ENCODE data around the gene IMPG2. TPM values are rescaled to one million over a fixed set of nuclear protein-coding genes. Genes with fewer than 3 reads are reported as not detected.

Gene IMPG2
- total RNA-seq, 5 donors from 2014 or later (not counting 1 experiment from before 2014, with no cell fraction given): 0.56 to 0.88 (median 0.76) TPM

DNA sequence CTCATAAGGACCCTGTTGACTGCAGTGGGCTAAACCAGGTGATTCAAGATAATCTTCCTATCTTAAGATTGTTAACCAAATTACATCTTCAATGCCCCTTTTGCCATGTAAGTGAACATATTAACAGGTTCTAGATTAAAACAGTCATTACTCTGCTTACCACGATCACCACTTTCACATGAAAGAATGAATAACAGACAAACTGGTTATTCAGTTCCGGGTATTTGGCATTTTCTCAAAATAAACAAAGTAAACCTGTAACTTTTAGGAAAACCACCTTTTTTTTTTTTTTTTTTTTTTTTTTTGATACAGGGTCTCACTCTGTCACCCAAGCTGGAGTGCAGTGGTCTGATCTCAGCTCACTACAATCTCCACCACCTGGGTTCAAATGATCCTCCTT is 131.2 kb downstream of the IMPG2 start:
- H3K27me3 ChIP-seq (replicated peaks in 1 of 2; ENCODE audit: control insufficient read depth in 2 of 2, extremely low read depth in 1 of 2, insufficient read depth in 2 of 2, low read length in 1 of 2): peaks cover 0 to 3% of the 10 kb centered on the region in 2 experiments
- Mint-ChIP-seq H3K27ac (no peak overlapping the region), H3K4me3 (no peak overlapping the region), H3K36me3 (no peaks in the 10 kb centered on the region), H3K9me3 (peaks cover 0 to 4% (median 3%) of the 10 kb centered on the region in 3 donors), H3K27me3 (peaks cover 0 to 11% of the 10 kb centered on the region in 2 donors), H3K4me1 (no peaks in the 10 kb centered on the region)
- ATAC-seq (replicated peaks in 1 of 4): no peak
- H3K27ac ChIP-seq (ENCODE audit: low read length): no peak overlapping the region
- ChIA-PET POLR2A (no interaction called here), CTCF (no interaction called here)
- H3K36me3 ChIP-seq (ENCODE audit: control insufficient read depth in 2 of 2, extremely low read depth in 1 of 2, insufficient read depth in 1 of 2, low read length in 1 of 2): no peaks in the 10 kb centered on the region
- H3K9me3 ChIP-seq: no peaks in the 10 kb centered on the region
- H3K4me1 ChIP-seq (ENCODE audit: control insufficient read depth in 1 of 2, extremely low read depth in 1 of 2, insufficient read depth in 2 of 2, low read length in 2 of 2): no peaks in the 10 kb centered on the region
- no peak overlapping the region for H3K4me3 ChIP-seq (ENCODE audit: control insufficient read depth in 1 of 2, extremely low read depth in 1 of 2, low read length in 1 of 2)
- whole genome bisulfite sequencing (ENCODE audit: insufficient coverage): no CpG with 5 or more reads among the region's 2 CpGs
- no peak for DNase-seq

GRCh38 chr3:101185341-101185740 is 135.0 kb downstream of the IMPG2 start:
- ATAC-seq (replicated peaks in 1 of 4) (no peak), DNase-seq (no peak)
- Mint-ChIP-seq H3K36me3 (no peaks in the 10 kb centered on the region), H3K27ac (no peak overlapping the region), H3K4me3 (no peak overlapping the region), H3K27me3 (peaks cover 1 to 11% of the 10 kb centered on the region in 2 donors), H3K9me3 (peaks cover 0 to 4% (median 3%) of the 10 kb centered on the region in 3 donors), H3K4me1 (no peaks in the 10 kb centered on the region)
- Histone ChIP-seq H3K36me3 (ENCODE audit: control insufficient read depth in 2 of 2, extremely low read depth in 1 of 2, insufficient read depth in 1 of 2, low read length in 1 of 2) (no peaks in the 10 kb centered on the region), H3K4me1 (ENCODE audit: control insufficient read depth in 1 of 2, extremely low read depth in 1 of 2, insufficient read depth in 2 of 2, low read length in 2 of 2) (no peaks in the 10 kb centered on the region), H3K27me3 (replicated peaks in 1 of 2; ENCODE audit: control insufficient read depth in 2 of 2, extremely low read depth in 1 of 2, insufficient read depth in 2 of 2, low read length in 1 of 2) (peaks cover 0 to 3% of the 10 kb centered on the region in 2 experiments), H3K9me3 (no peaks in the 10 kb centered on the region), H3K4me3 (ENCODE audit: control insufficient read depth in 1 of 2, extremely low read depth in 1 of 2, low read length in 1 of 2) (no peak overlapping the region), H3K27ac (ENCODE audit: low read length) (no peak overlapping the region)
- POLR2A ChIA-PET: no interaction called here
- CTCF ChIA-PET: no interaction called here
- 83% methylated on average over 2 of the region's 4 CpGs for WGBS (ENCODE audit: insufficient coverage)

DNA sequence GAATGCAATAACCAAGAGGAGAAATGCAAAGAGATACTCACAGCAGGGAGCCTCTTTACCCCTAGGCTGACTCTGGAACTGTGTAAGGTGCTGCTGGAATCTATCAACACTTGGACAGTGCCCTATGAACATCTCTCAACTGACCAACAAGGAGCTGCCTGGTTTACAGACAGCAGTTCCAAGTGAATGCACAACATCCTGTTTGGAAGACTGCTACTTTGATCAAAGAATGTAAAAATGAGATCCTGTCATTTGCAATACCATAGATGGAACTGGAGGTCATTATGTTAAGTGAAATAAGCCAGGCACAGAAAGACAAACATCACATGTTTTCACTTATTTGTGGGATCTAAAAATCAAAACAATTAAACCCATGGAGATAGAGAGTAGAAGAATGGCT is 136.3 kb downstream of the IMPG2 start:
- ChIA-PET CTCF (no interaction called here), POLR2A (no interaction called here)
- no peak overlapping the region for H3K27ac ChIP-seq (ENCODE audit: low read length)
- peaks cover 0 to 4% (median 3%) of the 10 kb centered on the region in 3 donors for H3K9me3 Mint-ChIP-seq
- H3K27me3 ChIP-seq (replicated peaks in 1 of 2; ENCODE audit: control insufficient read depth in 2 of 2, extremely low read depth in 1 of 2, insufficient read depth in 2 of 2, low read length in 1 of 2): peaks cover 0 to 3% of the 10 kb centered on the region in 2 experiments
- no peaks in the 10 kb centered on the region for H3K4me1 Mint-ChIP-seq
- no peak for DNase-seq
- H3K4me1 ChIP-seq (ENCODE audit: control insufficient read depth in 1 of 2, extremely low read depth in 1 of 2, insufficient read depth in 2 of 2, low read length in 2 of 2): no peaks in the 10 kb centered on the region
- H3K4me3 ChIP-seq (ENCODE audit: control insufficient read depth in 1 of 2, extremely low read depth in 1 of 2, low read length in 1 of 2): no peak overlapping the region
- no peaks in the 10 kb centered on the region for H3K9me3 ChIP-seq
- H3K27ac Mint-ChIP-seq: no peak overlapping the region
- H3K27me3 Mint-ChIP-seq: peaks cover 2 to 11% of the 10 kb centered on the region in 2 donors
- H3K4me3 Mint-ChIP-seq: no peak overlapping the region
- H3K36me3 Mint-ChIP-seq: no peaks in the 10 kb centered on the region
- no peak for ATAC-seq (replicated peaks in 1 of 4)
- H3K36me3 ChIP-seq (ENCODE audit: control insufficient read depth in 2 of 2, extremely low read depth in 1 of 2, insufficient read depth in 1 of 2, low read length in 1 of 2): no peaks in the 10 kb centered on the region

- H3K36me3 ChIP-seq (ENCODE audit: control insufficient read depth in 2 of 2, extremely low read depth in 1 of 2, insufficient read depth in 1 of 2, low read length in 1 of 2): no peaks in the 10 kb centered on the region
- ATAC-seq (replicated peaks in 1 of 4) (no peak), DNase-seq (no peak)
- Mint-ChIP-seq H3K4me3 (no peak overlapping the region), H3K4me1 (no peaks in the 10 kb centered on the region), H3K27ac (no peak overlapping the region), H3K36me3 (no peaks in the 10 kb centered on the region), H3K9me3 (no peaks in the 10 kb centered on the region), H3K27me3 (peaks cover 2 to 8% of the 10 kb centered on the region in 2 donors)
- CTCF ChIA-PET: no interaction called here
- no peak overlapping the region for H3K27ac ChIP-seq (ENCODE audit: low read length)
- no peaks in the 10 kb centered on the region for H3K4me1 ChIP-seq (ENCODE audit: control insufficient read depth in 1 of 2, extremely low read depth in 1 of 2, insufficient read depth in 2 of 2, low read length in 2 of 2)
- whole genome bisulfite sequencing (ENCODE audit: insufficient coverage): 60% methylated on average over 1 of the region's 5 CpGs
- no peaks in the 10 kb centered on the region for H3K9me3 ChIP-seq
- H3K27me3 ChIP-seq (replicated peaks in 1 of 2; ENCODE audit: control insufficient read depth in 2 of 2, extremely low read depth in 1 of 2, insufficient read depth in 2 of 2, low read length in 1 of 2): peaks cover 0 to 3% of the 10 kb centered on the region in 2 experiments
- POLR2A ChIA-PET: no interaction called here
- H3K4me3 ChIP-seq (ENCODE audit: control insufficient read depth in 1 of 2, extremely low read depth in 1 of 2, low read length in 1 of 2): no peak overlapping the region
Observed at GRCh38 chr3:101183151-101183550, 137.2 kb downstream of the IMPG2 start.

- Histone ChIP-seq H3K4me3 (ENCODE audit: control insufficient read depth in 1 of 2, extremely low read depth in 1 of 2, low read length in 1 of 2) (no peak overlapping the region), H3K27me3 (replicated peaks in 1 of 2; ENCODE audit: control insufficient read depth in 2 of 2, extremely low read depth in 1 of 2, insufficient read depth in 2 of 2, low read length in 1 of 2) (peaks cover 0 to 3% of the 10 kb centered on the region in 2 experiments), H3K36me3 (ENCODE audit: control insufficient read depth in 2 of 2, extremely low read depth in 1 of 2, insufficient read depth in 1 of 2, low read length in 1 of 2) (no peaks in the 10 kb centered on the region), H3K4me1 (ENCODE audit: control insufficient read depth in 1 of 2, extremely low read depth in 1 of 2, insufficient read depth in 2 of 2, low read length in 2 of 2) (no peaks in the 10 kb centered on the region), H3K9me3 (no peaks in the 10 kb centered on the region), H3K27ac (ENCODE audit: low read length) (no peak overlapping the region)
- no peak overlapping the region for H3K4me3 Mint-ChIP-seq
- DNase-seq: no peak
- no peaks in the 10 kb centered on the region for H3K4me1 Mint-ChIP-seq
- no peaks in the 10 kb centered on the region for H3K36me3 Mint-ChIP-seq
- no peak overlapping the region for H3K27ac Mint-ChIP-seq
- peaks cover 2 to 8% of the 10 kb centered on the region in 2 donors for H3K27me3 Mint-ChIP-seq
- H3K9me3 Mint-ChIP-seq: no peaks in the 10 kb centered on the region
- ChIA-PET CTCF (no interaction called here), POLR2A (interaction anchor here in 1 of 2 donors (0.8 kb wide), 1 partner anchor 13 kb away, joined by 3 read pairs; no protein-coding TSS in a partner anchor)
- no peak for ATAC-seq (replicated peaks in 1 of 4)
- WGBS (ENCODE audit: insufficient coverage): no CpG with 5 or more reads among the region's 1 CpG
Observed at GRCh38 chr3:101182734-101183133, 137.6 kb downstream of the IMPG2 start.

GRCh38 chr3:101181801-101182200 is 138.6 kb downstream of the IMPG2 start:
- H3K4me3 Mint-ChIP-seq: no peak overlapping the region
- CTCF ChIA-PET: no interaction called here
- no peaks in the 10 kb centered on the region for H3K36me3 Mint-ChIP-seq
- no peak for ATAC-seq (replicated peaks in 1 of 4)
- H3K9me3 Mint-ChIP-seq: no peaks in the 10 kb centered on the region
- no peaks in the 10 kb centered on the region for H3K9me3 ChIP-seq
- no peaks in the 10 kb centered on the region for H3K4me1 ChIP-seq (ENCODE audit: control insufficient read depth in 1 of 2, extremely low read depth in 1 of 2, insufficient read depth in 2 of 2, low read length in 2 of 2)
- no peaks in the 10 kb centered on the region for H3K27me3 ChIP-seq (replicated peaks in 1 of 2; ENCODE audit: control insufficient read depth in 2 of 2, extremely low read depth in 1 of 2, insufficient read depth in 2 of 2, low read length in 1 of 2)
- H3K27me3 Mint-ChIP-seq: peaks cover 2 to 8% of the 10 kb centered on the region in 2 donors
- no peak overlapping the region for H3K27ac ChIP-seq (ENCODE audit: low read length)
- DNase-seq: no peak
- POLR2A ChIA-PET: no interaction called here
- H3K4me3 ChIP-seq (ENCODE audit: control insufficient read depth in 1 of 2, extremely low read depth in 1 of 2, low read length in 1 of 2): no peak overlapping the region
- H3K27ac Mint-ChIP-seq: no peak overlapping the region
- no peaks in the 10 kb centered on the region for H3K4me1 Mint-ChIP-seq
- no peaks in the 10 kb centered on the region for H3K36me3 ChIP-seq (ENCODE audit: control insufficient read depth in 2 of 2, extremely low read depth in 1 of 2, insufficient read depth in 1 of 2, low read length in 1 of 2)

DNA sequence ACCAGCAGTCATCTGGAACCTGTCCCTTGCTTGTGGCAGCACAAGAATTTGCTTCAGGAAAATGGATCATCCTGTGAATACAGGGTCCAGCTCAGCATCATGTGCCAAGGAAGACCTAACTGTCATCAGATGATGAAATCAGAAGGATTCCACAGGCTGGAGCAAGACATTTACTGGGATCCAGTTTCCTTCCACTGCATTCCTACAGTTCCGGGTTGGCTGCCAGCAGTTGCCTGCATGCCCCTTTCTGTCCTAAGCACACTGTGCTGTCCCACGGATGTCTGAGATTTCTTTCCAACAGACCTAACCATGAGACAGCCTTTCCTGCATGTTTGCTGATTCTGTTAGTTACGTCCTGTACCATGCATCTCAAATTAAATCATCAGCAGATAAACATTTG is 140.7 kb downstream of the IMPG2 start:
- H3K27ac ChIP-seq (ENCODE audit: low read length): no peak overlapping the region
- WGBS (ENCODE audit: insufficient coverage): 88% methylated on average over 2 of the region's 3 CpGs
- DNase-seq (no peak), ATAC-seq (replicated peaks in 1 of 4) (no peak)
- H3K9me3 ChIP-seq: no peaks in the 10 kb centered on the region
- Mint-ChIP-seq H3K27me3 (peaks cover 2 to 8% of the 10 kb centered on the region in 2 donors), H3K4me3 (no peak overlapping the region), H3K4me1 (no peaks in the 10 kb centered on the region), H3K36me3 (no peaks in the 10 kb centered on the region), H3K9me3 (peaks cover 0 to 7% (median 0%) of the 10 kb centered on the region in 3 donors), H3K27ac (no peak overlapping the region)
- no peaks in the 10 kb centered on the region for H3K36me3 ChIP-seq (ENCODE audit: control insufficient read depth in 2 of 2, extremely low read depth in 1 of 2, insufficient read depth in 1 of 2, low read length in 1 of 2)
- CTCF ChIA-PET: interaction anchor here in 1 of 2 donors (0.6 kb wide), 1 partner anchor 50 kb away, joined by 3 read pairs; no protein-coding TSS in a partner anchor
- H3K4me1 ChIP-seq (ENCODE audit: control insufficient read depth in 1 of 2, extremely low read depth in 1 of 2, insufficient read depth in 2 of 2, low read length in 2 of 2): no peaks in the 10 kb centered on the region
- H3K27me3 ChIP-seq (replicated peaks in 1 of 2; ENCODE audit: control insufficient read depth in 2 of 2, extremely low read depth in 1 of 2, insufficient read depth in 2 of 2, low read length in 1 of 2): no peaks in the 10 kb centered on the region
- no peak overlapping the region for H3K4me3 ChIP-seq (ENCODE audit: control insufficient read depth in 1 of 2, extremely low read depth in 1 of 2, low read length in 1 of 2)
- POLR2A ChIA-PET: no interaction called here
